BE2C (cell line): ENCODE data around the gene PCSK6.

ENCODE experiments used
- DNase-seq: peaks from one replicate; pipeline ENCODE4 v3.0.0-alpha.2; 2020
- H3K27me3 ChIP-seq: fragments of 250-450 bp; sonication (Bioruptor Pico); 2 replicates; pipeline ENCODE4 v1.5.1; 2020; ENCODE audit warnings: mild to moderate bottlenecking
- H3K36me3 ChIP-seq: fragments of 250-450 bp; sonication (Bioruptor Pico); 2 replicates; pipeline ENCODE4 v1.5.1; 2020; ENCODE audit warnings: mild to moderate bottlenecking
- H3K4me1 ChIP-seq: fragments of 250-450 bp; sonication (Bioruptor Pico); 2 replicates; pipeline ENCODE4 v1.5.1; 2020
- H3K4me3 ChIP-seq: 2 replicates; pipeline ENCODE4 v1.5.1; 2011; ENCODE audit warnings: low read depth, low read length
- H3K9me3 ChIP-seq: fragments of 250-450 bp; sonication (Bioruptor Pico); 2 replicates; pipeline ENCODE4 v1.5.1; 2020
- TF ChIP-seq, protein P1 (sequence below): IDR thresholded peaks from 2 replicates; pipeline ENCODE4 v1.5.1; 2012; ENCODE audit warnings: mild to moderate bottlenecking, low read depth, low read length

PCSK6 gene

DNA sequence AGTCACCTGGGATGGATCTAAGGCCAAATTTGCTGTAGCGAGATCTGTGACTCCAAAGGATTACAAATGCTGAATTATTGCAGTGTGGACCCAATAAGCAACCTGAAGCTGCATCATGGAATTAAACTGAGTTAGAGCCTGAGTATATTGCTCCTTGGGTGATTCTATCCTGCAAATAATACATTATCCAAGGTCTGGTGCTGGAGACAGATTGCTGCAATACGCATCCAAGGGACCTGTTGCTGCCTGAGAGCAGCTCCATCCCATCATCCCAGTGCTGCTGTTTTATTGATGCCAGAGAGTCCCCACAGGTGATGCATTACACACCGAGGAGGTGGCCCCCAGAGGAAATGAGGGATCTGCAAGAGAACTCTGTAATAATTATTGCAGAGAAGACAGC, 31.6 kb upstream of the PCSK6 start:
- H3K4me1 ChIP-seq, result no peaks in the 10 kb centered on the region
- no peak for DNase-seq
- peaks cover 5% of the 10 kb centered on the region; the same call in 1 of the 2 replicates for H3K9me3 ChIP-seq
- no peak overlapping the region for H3K4me3 ChIP-seq
- H3K27me3 ChIP-seq, result peaks cover 24% of the 10 kb centered on the region
- H3K36me3 ChIP-seq, result no peaks in the 10 kb centered on the region
- TF ChIP-seq, protein P1, sequence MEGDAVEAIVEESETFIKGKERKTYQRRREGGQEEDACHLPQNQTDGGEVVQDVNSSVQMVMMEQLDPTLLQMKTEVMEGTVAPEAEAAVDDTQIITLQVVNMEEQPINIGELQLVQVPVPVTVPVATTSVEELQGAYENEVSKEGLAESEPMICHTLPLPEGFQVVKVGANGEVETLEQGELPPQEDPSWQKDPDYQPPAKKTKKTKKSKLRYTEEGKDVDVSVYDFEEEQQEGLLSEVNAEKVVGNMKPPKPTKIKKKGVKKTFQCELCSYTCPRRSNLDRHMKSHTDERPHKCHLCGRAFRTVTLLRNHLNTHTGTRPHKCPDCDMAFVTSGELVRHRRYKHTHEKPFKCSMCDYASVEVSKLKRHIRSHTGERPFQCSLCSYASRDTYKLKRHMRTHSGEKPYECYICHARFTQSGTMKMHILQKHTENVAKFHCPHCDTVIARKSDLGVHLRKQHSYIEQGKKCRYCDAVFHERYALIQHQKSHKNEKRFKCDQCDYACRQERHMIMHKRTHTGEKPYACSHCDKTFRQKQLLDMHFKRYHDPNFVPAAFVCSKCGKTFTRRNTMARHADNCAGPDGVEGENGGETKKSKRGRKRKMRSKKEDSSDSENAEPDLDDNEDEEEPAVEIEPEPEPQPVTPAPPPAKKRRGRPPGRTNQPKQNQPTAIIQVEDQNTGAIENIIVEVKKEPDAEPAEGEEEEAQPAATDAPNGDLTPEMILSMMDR, result no peak

DNA sequence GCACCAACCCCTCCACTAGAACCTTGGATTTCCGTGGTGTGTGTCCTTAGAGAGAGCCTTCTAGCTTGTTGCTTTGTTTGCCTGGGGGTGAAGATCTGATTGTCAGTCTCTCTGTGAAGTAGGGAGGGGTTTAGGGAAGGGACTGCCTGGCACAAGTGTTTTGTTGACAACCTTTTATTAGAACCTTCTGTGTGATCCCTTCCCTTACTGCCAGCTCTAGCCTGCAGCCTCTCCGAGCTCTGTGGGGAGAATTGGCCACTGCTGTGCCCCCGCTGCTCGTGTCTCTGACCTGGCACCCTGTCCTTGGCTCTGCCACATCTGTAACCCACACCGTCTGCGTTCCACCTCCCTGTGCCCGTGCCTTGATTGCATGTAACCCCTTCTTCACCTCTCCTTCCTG, 30.9 kb upstream of the PCSK6 start:
- Histone ChIP-seq H3K4me1 (no peaks in the 10 kb centered on the region), H3K36me3 (no peaks in the 10 kb centered on the region), H3K4me3 (no peak overlapping the region), H3K27me3 (peaks cover 24% of the 10 kb centered on the region), H3K9me3 (peaks cover 5% of the 10 kb centered on the region; the same call in 1 of the 2 replicates)
- TF ChIP-seq, protein P1, result no peak
- no peak for DNase-seq

DNA sequence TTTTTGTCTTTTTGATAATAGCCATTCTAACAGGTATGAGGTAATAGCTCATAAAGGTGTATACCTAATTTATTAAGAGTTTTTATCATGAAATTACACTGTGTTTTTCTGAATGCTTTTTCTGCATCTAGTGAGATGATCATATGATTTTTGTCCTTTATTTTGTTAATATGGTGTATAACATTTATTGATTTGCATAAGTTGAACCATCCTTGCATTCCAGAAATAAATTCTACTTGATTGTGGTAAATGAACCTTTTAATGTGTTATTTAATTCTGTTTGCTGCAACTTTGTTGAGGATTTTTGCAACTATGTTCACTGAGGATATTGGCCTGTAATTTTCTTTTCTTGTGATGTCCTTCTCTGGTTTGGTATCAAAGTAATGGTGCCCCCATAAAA, 28.0 kb upstream of the PCSK6 start:
- Histone ChIP-seq H3K4me1 (no peaks in the 10 kb centered on the region), H3K27me3 (peaks cover 24% of the 10 kb centered on the region), H3K4me3 (no peak overlapping the region), H3K9me3 (peaks cover 5% of the 10 kb centered on the region; the same call in 1 of the 2 replicates), H3K36me3 (no peaks in the 10 kb centered on the region)
- no peak for DNase-seq
- TF ChIP-seq, protein P1, result no peak

DNA sequence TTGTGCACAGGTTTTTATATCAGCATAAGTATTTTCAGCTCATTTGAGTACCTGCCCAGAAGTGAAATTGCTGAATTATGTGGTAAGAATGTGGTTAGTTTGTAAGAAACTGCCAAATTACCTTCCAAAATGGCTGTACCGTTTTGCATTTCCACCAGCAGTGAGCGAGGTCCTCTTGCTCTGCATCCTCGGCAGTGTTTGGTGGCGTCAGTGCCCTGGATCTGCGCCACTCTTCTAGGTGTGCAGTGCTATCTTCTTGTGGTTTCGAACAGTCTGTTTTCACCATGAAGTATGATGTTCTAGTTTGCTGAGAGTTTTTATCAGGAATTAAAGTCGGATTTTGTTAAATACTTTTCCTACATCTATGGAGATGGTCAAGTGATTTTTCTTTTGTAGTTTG, 24.8 kb upstream of the PCSK6 start:
- TF ChIP-seq, protein P1, result no peak
- DNase-seq, result no peak
- no peaks in the 10 kb centered on the region for H3K4me1 ChIP-seq
- no peak overlapping the region for H3K4me3 ChIP-seq
- H3K27me3 ChIP-seq, result peaks cover under 1% of the 10 kb centered on the region; the same call in 1 of the 2 replicates
- H3K36me3 ChIP-seq, result no peaks in the 10 kb centered on the region
- peaks cover 4% of the 10 kb centered on the region; the same call in 1 of the 2 replicates for H3K9me3 ChIP-seq

DNA sequence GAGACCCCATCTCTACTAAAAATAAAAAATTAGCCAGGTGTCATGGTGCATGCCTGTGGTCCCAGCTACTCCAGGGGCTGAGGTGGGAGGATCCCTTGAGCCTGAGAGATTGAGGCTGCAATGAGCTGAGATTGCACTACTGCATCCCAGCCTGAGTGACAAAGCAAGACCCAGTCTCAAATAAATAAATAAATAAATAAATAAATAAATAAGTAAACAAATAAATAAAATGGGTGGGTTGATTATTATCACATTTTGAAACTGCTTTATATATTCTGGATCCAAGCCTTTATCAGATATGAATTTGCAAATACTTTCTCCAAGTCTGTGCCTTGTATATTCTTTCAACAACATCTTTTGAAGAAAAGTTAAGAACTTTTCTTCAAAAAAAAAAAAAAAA, 22.2 kb upstream of the PCSK6 start:
- TF ChIP-seq, protein P1, result no peak
- no peaks in the 10 kb centered on the region for H3K36me3 ChIP-seq
- no peaks in the 10 kb centered on the region for H3K4me1 ChIP-seq
- no peaks in the 10 kb centered on the region for H3K9me3 ChIP-seq
- no peak for DNase-seq
- H3K4me3 ChIP-seq, result no peak overlapping the region
- no peaks in the 10 kb centered on the region for H3K27me3 ChIP-seq

DNA sequence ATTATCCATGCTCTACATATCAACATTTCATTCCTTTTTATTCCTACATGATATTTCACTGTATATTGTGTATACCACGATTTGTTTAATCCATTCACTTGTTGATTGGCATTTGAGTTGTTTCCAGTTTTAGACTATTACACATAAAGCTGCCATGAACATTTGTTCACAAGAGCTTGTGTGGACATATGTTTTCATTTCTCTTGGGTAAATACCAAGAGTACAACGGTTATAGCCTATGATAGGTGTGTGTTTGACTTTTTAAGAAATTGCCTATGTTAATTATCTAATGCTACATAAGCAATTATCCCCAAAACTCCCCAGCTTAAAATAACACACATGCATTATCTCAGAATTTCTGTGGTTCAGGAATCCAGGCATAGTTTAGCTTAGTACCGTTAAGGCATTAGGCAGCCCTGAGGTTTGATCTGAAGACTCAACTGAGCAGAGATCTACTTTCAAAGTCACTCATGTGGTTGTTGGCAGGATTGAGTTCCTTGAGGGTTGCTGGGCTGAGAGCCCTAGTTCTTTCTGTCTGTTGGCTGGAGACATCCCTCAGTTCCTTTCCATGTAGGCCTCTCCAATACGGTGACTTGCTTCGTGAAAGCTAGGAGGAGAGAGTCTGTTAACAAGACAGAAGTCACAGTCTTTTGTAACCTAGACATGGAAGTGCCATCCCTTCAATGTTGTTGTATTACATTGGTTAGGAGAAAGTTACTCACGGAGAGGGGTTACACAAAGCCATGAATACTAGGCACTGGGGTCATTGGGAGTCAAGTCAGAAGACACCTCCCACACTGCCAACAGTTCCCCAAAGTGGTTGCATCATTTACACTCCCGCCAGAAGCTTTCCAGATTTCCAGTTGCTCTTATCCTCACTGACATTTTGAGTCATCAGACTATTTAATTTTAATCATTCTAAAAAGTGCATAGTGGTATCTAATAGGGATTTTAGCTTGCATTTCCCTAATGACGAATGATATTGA, 21.0 kb upstream of the PCSK6 start:
- no peaks in the 10 kb centered on the region for H3K36me3 ChIP-seq
- TF ChIP-seq, protein P1, result no peak
- DNase-seq, result no peak

More for the DNA sequence above, 21.0 kb upstream of the PCSK6 start:
- Histone ChIP-seq H3K9me3 (no peaks in the 10 kb centered on the region), H3K4me1 (no peaks in the 10 kb centered on the region), H3K27me3 (no peaks in the 10 kb centered on the region), H3K4me3 (no peak overlapping the region)
